Effector memory CD4-positive, alpha-beta T cell (primary cell): Measurements from ENCODE around the gene C1QTNF5.

Source experiments
- DNase-seq, 3 donors: peaks; one replicate each; pipeline ENCODE4 v3.0.0-alpha.2; 2020
- H3K27ac ChIP-seq: 2 replicates; pipeline ENCODE4 v1.7.0; 2013; ENCODE audit warnings: mild to moderate bottlenecking, low read length, moderate library complexity; ENCODE audit not compliant: insufficient read depth, poor library complexity, severe bottlenecking
- H3K27me3 ChIP-seq: replicated peaks from 2 replicates; pipeline ENCODE4 v1.7.0; 2013; ENCODE audit warnings: mild to moderate bottlenecking, low read length; ENCODE audit not compliant: insufficient read depth, control insufficient read depth, poor library complexity, severe bottlenecking
- H3K36me3 ChIP-seq: 2 replicates; pipeline ENCODE4 v1.7.0; 2013; ENCODE audit warnings: mild to moderate bottlenecking, low read length, moderate library complexity; ENCODE audit not compliant: control insufficient read depth, insufficient read depth
- H3K4me1 ChIP-seq: 2 replicates; pipeline ENCODE4 v1.7.0; 2013; ENCODE audit warnings: low read length, mild to moderate bottlenecking; ENCODE audit not compliant: control insufficient read depth, insufficient read depth, poor library complexity, severe bottlenecking
- H3K4me3 ChIP-seq: 2 replicates; pipeline ENCODE4 v1.7.0; 2013; ENCODE audit warnings: low read length, low read depth, mild to moderate bottlenecking; ENCODE audit not compliant: insufficient read depth, poor library complexity, severe bottlenecking
- H3K9me3 ChIP-seq: 2 replicates; pipeline ENCODE4 v1.7.0; 2013; ENCODE audit warnings: mild to moderate bottlenecking, low read length, moderate library complexity; ENCODE audit not compliant: control insufficient read depth

Gene C1QTNF5

DNA sequence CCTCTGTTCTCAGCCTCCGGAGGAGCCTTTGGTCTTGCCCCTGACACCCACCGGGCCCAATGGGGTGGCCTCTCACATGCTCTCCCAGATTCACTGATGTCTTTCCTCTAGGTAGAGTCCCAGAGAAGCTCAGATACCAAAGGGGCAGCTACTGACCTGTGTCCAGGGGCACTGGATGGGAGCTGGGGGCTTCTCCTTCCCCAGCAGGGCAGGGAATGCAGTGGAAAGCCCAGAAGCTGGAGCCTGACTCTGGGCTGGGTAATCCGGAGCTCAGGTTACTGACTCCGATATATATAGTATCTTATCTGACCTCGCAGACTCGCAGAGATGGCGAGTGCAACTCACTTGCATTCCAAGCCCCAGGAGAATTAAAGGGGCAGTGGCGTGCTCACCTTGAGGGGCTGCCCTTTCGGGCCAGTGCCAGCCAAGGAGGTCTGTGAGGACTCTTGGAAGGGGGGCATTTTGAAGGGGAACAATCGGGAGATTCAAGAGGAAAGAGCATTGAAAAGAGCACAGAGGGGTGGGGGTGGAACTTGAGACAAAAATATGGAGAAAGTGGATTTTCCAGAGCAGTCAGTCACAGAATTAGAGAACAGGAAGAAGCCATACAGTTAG lies 38.3 kb upstream of the C1QTNF5 start:
- no peaks in the 10 kb centered on the region for H3K36me3 ChIP-seq
- no peaks in the 10 kb centered on the region for H3K9me3 ChIP-seq
- H3K27me3 ChIP-seq: no peaks in the 10 kb centered on the region
- H3K4me1 ChIP-seq: peaks cover 12% of the 10 kb centered on the region
- H3K27ac ChIP-seq: no peak overlapping the region
- DNase-seq: no peak
- H3K4me3 ChIP-seq: no peak overlapping the region

- H3K9me3 ChIP-seq: no peaks in the 10 kb centered on the region
- DNase-seq: no peak
- no peak overlapping the region for H3K4me3 ChIP-seq
- H3K27ac ChIP-seq: no peak overlapping the region
- no peaks in the 10 kb centered on the region for H3K36me3 ChIP-seq
- no peaks in the 10 kb centered on the region for H3K27me3 ChIP-seq
- peaks cover 17% of the 10 kb centered on the region for H3K4me1 ChIP-seq
These were observed 37.4 kb upstream of the C1QTNF5 start for GRCh38 chr11:119377961-119378667.

DNA sequence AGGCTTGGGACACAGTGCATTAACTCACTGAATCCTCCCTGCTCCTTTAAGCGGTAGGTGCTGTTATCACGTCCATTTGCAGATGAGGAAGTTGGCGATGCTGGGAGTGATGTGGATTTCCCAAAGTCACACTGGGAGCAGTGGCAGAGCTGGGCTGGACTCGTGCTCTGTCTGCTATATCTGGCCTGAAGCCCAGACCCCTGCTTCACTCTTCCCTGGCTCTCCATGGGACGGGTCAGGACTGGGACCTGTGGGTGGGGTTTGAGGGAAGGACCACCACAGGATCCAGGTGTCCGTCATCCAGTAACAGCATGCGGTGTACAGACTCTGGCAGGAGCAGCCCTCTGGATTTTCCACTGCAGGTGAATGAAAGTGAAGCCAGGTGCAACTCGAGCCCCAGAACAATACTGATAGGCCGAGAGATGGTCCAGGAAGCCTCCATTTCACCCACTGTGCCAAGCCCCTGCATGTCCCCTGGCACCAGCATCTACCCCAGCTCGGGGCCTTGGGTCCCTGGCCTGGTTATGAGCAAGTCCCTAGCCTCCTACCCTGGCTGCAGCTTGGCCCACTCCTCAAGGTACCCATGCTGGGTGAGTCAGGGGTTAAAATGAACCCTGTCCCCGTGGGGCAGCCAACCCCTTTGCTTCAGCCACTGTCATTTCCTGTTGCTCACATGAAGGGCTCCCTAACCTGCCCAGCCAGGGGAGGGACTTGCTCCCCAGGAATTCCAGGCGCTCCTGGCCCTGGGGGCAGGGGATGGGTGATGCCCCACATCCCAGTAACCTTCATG lies 36.6 kb upstream of the C1QTNF5 start:
- DNase-seq: no peak
- no peak overlapping the region for H3K27ac ChIP-seq

GRCh38 chr11:119376197-119376847 lies 35.6 kb upstream of the C1QTNF5 start:
- H3K4me1 ChIP-seq: peaks cover 10% of the 10 kb centered on the region
- no peak overlapping the region for H3K27ac ChIP-seq
- H3K4me3 ChIP-seq: no peak overlapping the region
- no peak for DNase-seq
- peaks cover 4% of the 10 kb centered on the region for H3K27me3 ChIP-seq
- no peaks in the 10 kb centered on the region for H3K9me3 ChIP-seq
- H3K36me3 ChIP-seq: no peaks in the 10 kb centered on the region

More for the DNA sequence above, 36.6 kb upstream of the C1QTNF5 start:
- Histone ChIP-seq H3K4me1 (peaks cover 17% of the 10 kb centered on the region), H3K36me3 (no peaks in the 10 kb centered on the region), H3K9me3 (no peaks in the 10 kb centered on the region), H3K4me3 (no peak overlapping the region), H3K27me3 (no peaks in the 10 kb centered on the region)

- Histone ChIP-seq H3K4me1 (peaks cover 5% of the 10 kb centered on the region), H3K27ac (no peak overlapping the region), H3K9me3 (no peaks in the 10 kb centered on the region), H3K4me3 (no peak overlapping the region), H3K27me3 (peaks cover 4% of the 10 kb centered on the region), H3K36me3 (no peaks in the 10 kb centered on the region)
- no peak for DNase-seq
These were observed 34.9 kb upstream of the C1QTNF5 start for GRCh38 chr11:119375337-119376196.

DNA sequence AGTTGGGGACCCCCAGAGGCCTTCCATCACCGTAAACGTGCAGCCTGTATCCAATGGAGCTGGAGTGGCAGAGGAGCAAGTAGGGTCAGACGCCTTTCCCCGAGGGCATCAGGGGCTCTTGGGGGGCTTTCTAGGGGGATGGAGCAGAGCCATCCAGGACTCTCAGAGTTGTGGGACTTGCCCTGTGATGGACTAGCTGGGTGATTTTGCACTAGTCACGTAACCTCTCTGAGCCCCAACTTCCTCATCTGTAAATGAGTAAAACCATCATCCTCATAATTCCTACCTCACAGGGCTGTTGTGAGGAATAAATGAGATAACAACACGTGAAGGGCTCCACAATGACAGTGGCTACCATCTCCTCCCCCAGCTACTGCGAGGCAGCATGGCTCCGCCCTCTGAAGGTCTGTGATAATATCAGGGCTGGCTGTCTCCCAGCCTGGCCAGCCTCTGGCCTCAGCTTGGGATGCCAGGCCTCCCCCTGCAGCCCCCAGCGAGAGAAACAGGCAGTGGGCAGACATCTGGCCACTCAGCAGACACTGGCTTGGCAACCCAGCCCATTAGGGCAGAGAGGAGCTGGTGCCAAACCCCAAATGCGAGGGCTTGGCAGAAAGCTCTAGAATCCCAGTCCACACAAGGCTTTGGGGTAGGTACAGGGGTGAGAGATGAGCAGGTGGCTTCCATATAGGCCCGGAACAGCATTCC lies 34.1 kb upstream of the C1QTNF5 start:
- Histone ChIP-seq H3K27ac (no peak overlapping the region), H3K27me3 (peaks cover 4% of the 10 kb centered on the region), H3K9me3 (no peaks in the 10 kb centered on the region), H3K4me1 (peaks cover 5% of the 10 kb centered on the region), H3K36me3 (no peaks in the 10 kb centered on the region), H3K4me3 (no peak overlapping the region)
- DNase-seq: no peak

DNA sequence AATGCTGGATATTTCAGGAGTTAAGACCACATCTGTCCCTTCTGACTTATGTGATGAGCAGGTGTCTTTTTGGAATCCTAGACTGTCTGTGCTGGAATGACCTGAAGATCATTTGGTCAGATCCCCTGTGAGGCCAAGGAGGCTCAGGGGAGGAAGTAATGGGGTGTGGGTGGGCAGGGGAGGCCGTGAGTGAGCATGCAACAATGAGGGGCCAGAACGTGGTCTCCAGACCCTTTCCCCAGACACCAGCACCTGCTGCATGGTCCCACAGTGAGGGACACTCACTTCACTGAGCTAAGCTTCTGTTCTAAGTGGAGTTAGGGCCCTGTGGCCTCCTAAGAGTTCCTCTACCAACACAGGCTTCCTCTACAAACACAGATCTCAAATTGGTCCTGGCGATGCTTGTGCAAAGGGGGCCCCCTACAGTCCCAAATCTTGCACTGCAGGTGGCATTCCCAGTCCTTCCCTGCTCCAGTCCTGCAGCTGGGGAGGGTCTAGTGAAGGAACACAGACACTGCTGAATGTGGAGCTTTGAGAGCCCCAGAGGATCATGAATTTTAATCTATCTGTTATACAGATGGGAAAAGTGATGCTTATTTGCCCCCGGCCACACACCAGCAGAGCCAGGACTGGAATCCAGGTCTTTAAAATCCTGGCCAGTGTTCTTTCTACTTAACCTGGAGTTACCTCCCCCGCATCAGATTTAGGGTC lies 33.4 kb upstream of the C1QTNF5 start:
- Histone ChIP-seq H3K27me3 (peaks cover 8% of the 10 kb centered on the region), H3K4me1 (peaks cover 5% of the 10 kb centered on the region), H3K9me3 (no peaks in the 10 kb centered on the region), H3K4me3 (no peak overlapping the region), H3K36me3 (no peaks in the 10 kb centered on the region), H3K27ac (no peak overlapping the region)
- peak in 2 of 3 donors; percentile 14 to 17 for DNase-seq

DNA sequence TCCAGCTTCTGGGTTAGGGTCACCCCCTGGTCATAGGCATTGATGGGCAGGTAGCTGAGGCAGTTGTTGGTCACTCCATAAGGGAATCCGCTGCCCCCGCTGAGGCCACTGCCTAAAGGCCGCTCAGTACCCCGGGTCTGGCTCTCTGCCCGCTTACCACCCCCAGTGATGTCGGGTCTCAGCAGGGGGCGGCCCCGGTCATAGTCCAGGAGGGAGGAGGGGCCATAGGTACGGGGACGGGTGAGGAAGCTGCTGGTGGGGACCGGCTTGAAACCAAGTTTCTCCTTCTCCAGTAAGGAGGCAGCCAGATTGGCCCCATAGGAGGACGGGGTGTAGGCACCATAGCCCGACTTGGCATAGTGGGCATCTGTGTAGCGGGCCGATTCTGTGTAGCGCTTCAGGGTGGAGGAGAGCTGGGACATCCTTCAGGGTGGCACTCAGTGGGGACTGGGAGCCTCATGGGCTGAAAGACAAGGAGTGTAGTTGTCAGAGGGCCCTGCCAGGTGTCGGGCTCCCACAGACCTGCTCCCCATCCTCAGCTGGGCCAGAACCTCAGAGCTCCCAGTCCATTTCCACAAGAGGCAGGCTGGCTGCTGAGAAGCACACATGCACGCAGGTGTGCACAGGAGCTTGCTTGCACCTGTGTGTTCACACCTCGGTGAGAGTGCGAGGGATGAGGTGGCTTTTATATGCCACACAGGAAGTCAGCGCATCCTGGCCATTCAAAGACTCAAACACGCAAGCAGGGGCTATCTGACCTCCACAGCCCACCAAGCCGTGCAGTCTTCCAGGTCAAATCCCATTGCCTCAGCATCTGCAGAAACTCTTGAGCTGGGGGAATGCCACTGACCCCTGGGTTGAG lies 32.6 kb upstream of the C1QTNF5 start:
- Histone ChIP-seq H3K4me1 (peaks cover 5% of the 10 kb centered on the region), H3K27me3 (peaks cover 8% of the 10 kb centered on the region), H3K36me3 (no peaks in the 10 kb centered on the region), H3K4me3 (no peak overlapping the region), H3K9me3 (no peaks in the 10 kb centered on the region), H3K27ac (no peak overlapping the region)
- DNase-seq: no peak
